Left lung (tissue), 10 donors: ENCODE results near the gene TSHZ2. TPM values are rescaled to one million over a fixed set of nuclear protein-coding genes. Genes with fewer than 3 reads are reported as not detected.

ENCODE experiments used
- ATAC-seq: fragments of 200-7000 bp; cut with Tn5 transposase; one replicate; pipeline ENCODE4 v1.9.1; 2020; ENCODE audit warnings: moderate library complexity
- DNase-seq, 4 donors: peaks; one replicate each; pipeline ENCODE4 v3.0.0-alpha.2; 2013 to 2020
- H3K27ac ChIP-seq, 2 donors: fragments of 200-600 bp; sonication (generic) in 1 of 2; one replicate each; pipeline versions ENCODE4 v1.5.0 to v1.8.0; 2020 to 2021
- H3K27me3 ChIP-seq, 2 donors: fragments of 200-600 bp; sonication (generic) in 1 of 2; one replicate each; pipeline versions ENCODE4 v1.5.0 to v1.8.0; 2020 to 2021
- H3K36me3 ChIP-seq, 2 donors: fragments of 200-600 bp; sonication (generic) in 1 of 2; one replicate each; pipeline versions ENCODE4 v1.5.0 to v1.8.0; 2020 to 2021
- H3K4me1 ChIP-seq, 2 donors: fragments of 200-600 bp; one replicate each; pipeline ENCODE4 v1.8.0; 2021
- H3K4me3 ChIP-seq, 2 donors: fragments of 200-600 bp; sonication (generic) in 1 of 2; one replicate each; pipeline versions ENCODE4 v1.5.0 to v1.8.0; 2020 to 2021; ENCODE audit warnings: mild to moderate bottlenecking in 1 of 2
- H3K9me3 ChIP-seq, 2 donors: fragments of 200-600 bp; sonication (generic) in 1 of 2; one replicate each; pipeline versions ENCODE4 v1.5.0 to v1.8.0; 2020 to 2021
- intact Hi-C, 2 donors: fragments of 100-400 bp; cut with DNase I; formaldehyde crosslinking; loops; one replicate each; pipeline versions ENCODE4 v1.11.2 to v1.14.2; 2022
- polyA plus RNA-seq, 6 donors: library from polyadenylated mRNA; unstranded; fragments of 120-200 nt; gene quantifications; one replicate each; pipeline ENCODE4 v1.2.1, GENCODE V29; 2013; ENCODE audit not compliant: insufficient read length in 6 of 6
- total RNA-seq, 2 donors: library from RNA; stranded (reverse); fragmentation: NEBNext Ultra II Directional; extraction: Animal tissue kit (Norgen Biotek cat#: 25700); gene quantifications; one replicate each; pipeline ENCODE4 v1.2.1, GENCODE V29; 2021
- TF ChIP-seq, protein P1 (sequence below), 2 donors: fragments of 200-600 bp; sonication (generic) in 1 of 2; IDR thresholded peaks; one replicate each; pipeline versions ENCODE4 v1.5.0 to v1.8.0; 2021; ENCODE audit warnings: antibody characterized with exemption in 2 of 2
- donor health status: DM: no; HTN: yes; CAD: no.
- donor health status: DM: no; HTN: no; CAD: no.

Gene TSHZ2
- total and polyA plus RNA-seq, 8 donors, result 7.6 to 20.7 (median 13.9) TPM

DNA sequence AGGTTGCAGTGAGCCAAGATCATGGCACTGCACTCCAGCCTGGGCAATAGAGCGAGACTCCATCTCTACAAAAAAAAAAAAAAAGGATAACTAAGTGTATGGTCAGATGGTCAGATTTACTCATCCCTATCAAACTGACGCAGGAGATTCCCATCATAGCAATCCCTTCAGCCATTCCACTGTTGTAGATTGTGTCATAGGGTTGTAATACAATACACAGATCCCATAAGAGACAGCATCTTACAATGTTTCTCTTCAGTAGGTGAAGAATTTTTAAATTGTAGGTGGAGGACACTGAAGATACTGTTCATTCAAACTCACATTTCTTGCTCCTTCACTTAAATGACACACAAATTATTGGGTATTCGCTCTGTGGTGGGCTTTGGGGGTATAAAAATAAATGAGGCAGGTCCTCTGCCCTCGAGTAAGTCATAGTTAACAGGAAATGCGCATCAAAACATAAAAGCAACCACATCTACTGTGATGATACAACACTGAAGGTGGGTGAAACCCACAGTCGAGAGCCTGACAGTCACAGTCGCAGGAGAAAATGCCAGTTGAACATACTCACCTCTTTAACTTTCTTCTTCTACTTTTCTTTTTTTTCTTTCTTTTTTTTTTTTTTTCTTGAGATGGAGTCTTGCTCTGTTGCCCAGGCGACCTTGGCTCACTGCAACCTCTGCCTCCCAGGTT is 416.0 kb downstream of the TSHZ2 start:
- H3K27me3 ChIP-seq, result no peaks in the 10 kb centered on the region
- H3K4me3 ChIP-seq, result no peak overlapping the region
- no peak overlapping the region for H3K27ac ChIP-seq
- no peak for ATAC-seq
- intact Hi-C loops, result no loop called here
- no peaks in the 10 kb centered on the region for H3K4me1 ChIP-seq
- H3K9me3 ChIP-seq, result no peaks in the 10 kb centered on the region
- TF ChIP-seq, protein P1, sequence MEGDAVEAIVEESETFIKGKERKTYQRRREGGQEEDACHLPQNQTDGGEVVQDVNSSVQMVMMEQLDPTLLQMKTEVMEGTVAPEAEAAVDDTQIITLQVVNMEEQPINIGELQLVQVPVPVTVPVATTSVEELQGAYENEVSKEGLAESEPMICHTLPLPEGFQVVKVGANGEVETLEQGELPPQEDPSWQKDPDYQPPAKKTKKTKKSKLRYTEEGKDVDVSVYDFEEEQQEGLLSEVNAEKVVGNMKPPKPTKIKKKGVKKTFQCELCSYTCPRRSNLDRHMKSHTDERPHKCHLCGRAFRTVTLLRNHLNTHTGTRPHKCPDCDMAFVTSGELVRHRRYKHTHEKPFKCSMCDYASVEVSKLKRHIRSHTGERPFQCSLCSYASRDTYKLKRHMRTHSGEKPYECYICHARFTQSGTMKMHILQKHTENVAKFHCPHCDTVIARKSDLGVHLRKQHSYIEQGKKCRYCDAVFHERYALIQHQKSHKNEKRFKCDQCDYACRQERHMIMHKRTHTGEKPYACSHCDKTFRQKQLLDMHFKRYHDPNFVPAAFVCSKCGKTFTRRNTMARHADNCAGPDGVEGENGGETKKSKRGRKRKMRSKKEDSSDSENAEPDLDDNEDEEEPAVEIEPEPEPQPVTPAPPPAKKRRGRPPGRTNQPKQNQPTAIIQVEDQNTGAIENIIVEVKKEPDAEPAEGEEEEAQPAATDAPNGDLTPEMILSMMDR (IDR thresholded peaks at IDR 0.05), result no peak
- no peak for DNase-seq
- no peaks in the 10 kb centered on the region for H3K36me3 ChIP-seq

DNA sequence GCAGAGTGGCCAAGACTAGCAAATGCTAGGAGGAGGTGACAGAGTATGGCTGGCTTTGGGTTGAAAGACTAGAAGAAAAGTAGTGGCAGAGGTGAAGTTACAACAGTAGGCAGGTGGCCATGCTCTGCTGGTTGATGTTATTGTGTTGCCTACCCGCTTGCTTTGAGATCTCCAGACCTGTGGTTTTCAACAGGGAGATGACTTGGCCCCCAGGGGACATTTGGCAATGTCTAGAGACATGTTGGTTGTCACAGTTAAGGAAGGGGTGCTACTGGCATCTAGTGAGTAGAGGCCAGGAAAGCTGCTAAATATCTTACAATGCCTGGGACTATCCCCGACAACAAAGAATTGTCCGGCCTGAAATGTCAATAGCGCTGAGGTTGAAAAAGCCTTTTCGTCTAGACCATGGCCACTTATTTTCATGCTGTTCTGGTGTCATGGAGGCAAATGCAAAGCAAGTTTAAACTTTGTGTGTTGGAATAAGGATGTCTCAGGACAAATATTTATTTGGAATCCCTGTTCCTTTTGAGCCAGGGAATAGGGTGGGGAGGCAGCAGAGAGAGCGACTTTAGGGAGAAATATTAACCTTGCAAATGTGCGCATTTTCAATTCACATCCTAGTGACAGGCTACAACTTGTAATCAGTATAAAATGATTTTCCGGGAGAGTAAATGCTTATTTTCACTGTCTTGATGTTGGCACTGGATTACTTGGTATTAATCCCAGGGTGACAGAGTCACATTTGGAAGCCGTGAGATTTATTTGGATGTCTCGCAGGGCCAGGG is 417.6 kb downstream of the TSHZ2 start:
- H3K27me3 ChIP-seq, result no peaks in the 10 kb centered on the region
- TF ChIP-seq, protein P1 (IDR thresholded peaks at IDR 0.05), result no peak
- H3K4me1 ChIP-seq, result no peaks in the 10 kb centered on the region
- DNase-seq (no peak), ATAC-seq (no peak)
- intact Hi-C loops, result no loop called here
- no peaks in the 10 kb centered on the region for H3K36me3 ChIP-seq
- no peaks in the 10 kb centered on the region for H3K9me3 ChIP-seq
- H3K4me3 ChIP-seq, result no peak overlapping the region
- H3K27ac ChIP-seq, result no peak overlapping the region

DNA sequence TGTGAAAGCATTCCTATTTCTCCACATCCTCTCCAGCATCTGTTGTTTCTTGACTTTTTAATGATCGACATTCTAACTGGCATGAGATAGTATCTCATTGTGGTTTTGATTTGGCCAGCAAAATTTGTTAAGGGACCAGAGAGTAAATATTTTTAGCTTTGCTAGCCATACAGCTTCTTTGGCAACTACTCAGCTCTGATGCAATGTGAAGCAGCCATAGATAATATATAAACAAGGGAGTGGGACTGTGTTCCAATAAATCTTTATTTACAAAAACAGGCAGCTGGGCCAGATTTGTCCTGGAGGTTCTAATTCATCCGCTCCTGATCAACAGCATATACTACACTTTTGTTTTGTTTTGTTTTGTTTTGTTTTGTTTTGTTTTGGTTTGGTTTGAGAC is 418.6 kb downstream of the TSHZ2 start:
- H3K36me3 ChIP-seq, result no peaks in the 10 kb centered on the region
- intact Hi-C loops, result no loop called here
- H3K4me3 ChIP-seq, result no peak overlapping the region
- H3K27ac ChIP-seq, result no peak overlapping the region
- no peaks in the 10 kb centered on the region for H3K27me3 ChIP-seq
- ATAC-seq (no peak), DNase-seq (no peak)
- TF ChIP-seq, protein P1 (IDR thresholded peaks at IDR 0.05), result no peak
- H3K9me3 ChIP-seq, result no peaks in the 10 kb centered on the region
- no peaks in the 10 kb centered on the region for H3K4me1 ChIP-seq

DNA sequence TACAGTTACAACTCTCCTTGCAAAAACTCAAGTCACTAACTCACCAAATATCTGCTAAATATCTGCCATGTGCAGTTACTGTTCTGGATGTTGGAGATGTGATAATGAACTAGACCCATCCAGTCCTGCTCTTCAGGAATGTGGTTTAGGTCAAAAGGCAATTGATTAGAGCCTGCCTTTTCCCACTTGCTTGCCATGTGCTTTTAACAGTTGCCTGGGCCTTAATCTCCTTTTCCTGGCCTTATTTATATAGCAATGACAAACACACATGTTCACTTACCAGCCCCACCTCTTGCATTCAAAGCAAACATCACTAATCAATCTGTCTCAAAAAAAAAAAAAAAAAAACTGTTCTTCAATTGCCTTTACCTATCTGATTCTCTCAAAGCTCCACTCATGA is 422.3 kb downstream of the TSHZ2 start:
- no peaks in the 10 kb centered on the region for H3K27me3 ChIP-seq
- H3K4me3 ChIP-seq, result no peak overlapping the region
- ATAC-seq (no peak), DNase-seq (no peak)
- H3K9me3 ChIP-seq, result no peaks in the 10 kb centered on the region
- intact Hi-C loops, result no loop called here
- no peak overlapping the region for H3K27ac ChIP-seq
- no peaks in the 10 kb centered on the region for H3K36me3 ChIP-seq
- TF ChIP-seq, protein P1 (IDR thresholded peaks at IDR 0.05), result no peak
- H3K4me1 ChIP-seq, result no peaks in the 10 kb centered on the region

DNA sequence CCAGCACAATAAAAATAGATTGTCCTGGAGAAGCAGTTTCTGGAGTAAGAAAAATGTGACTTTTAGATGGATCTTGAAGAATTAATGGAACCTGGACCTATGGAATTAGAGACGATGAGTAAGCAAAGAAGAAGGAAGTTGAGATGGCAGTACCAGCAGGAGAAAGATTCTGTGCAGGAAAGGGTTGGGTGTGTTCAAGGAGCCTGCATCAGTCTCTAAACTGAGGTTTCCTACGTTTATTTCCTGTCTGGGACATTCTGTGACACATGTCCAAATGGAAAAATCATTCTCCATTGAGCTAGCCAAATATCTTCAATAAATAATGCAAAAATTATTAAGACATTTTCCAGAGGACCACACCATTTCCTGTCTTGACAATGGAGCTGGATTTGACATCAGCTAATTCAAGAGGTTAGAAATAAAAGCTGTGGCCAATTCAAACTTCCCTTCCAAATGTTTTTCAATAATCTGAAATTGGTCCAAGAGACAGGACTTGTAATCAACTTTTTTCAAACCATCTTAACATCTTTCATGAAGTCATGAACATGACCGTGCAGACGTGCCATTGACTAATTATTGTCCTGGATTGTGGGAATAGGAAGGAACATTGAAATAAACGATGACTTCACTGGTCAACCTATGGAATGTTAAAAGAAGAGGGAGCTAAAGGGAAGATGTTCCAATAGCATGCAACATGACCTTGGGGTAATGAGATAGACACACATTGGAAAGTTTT is 423.2 kb downstream of the TSHZ2 start:
- intact Hi-C loops, result no loop called here
- Histone ChIP-seq H3K4me3 (no peak overlapping the region), H3K27me3 (no peaks in the 10 kb centered on the region), H3K9me3 (no peaks in the 10 kb centered on the region), H3K36me3 (no peaks in the 10 kb centered on the region), H3K4me1 (no peaks in the 10 kb centered on the region), H3K27ac (no peak overlapping the region)
- TF ChIP-seq, protein P1 (IDR thresholded peaks at IDR 0.05), result no peak
- ATAC-seq, result no peak
- no peak for DNase-seq
